Stomach (tissue), 9 donors: Measurements from ENCODE around the gene ACKR3. TPM values are rescaled to one million over a fixed set of nuclear protein-coding genes. Genes with fewer than 3 reads are reported as not detected.
A peak's percentile ranks its signal among the peaks of the same experiment; 100 is the strongest.

Source experiments
- DNase-seq, 2 donors: peaks; one replicate each; pipeline versions ENCODE4 v3.0.0 to v3.0.0-alpha.2; 2013 to 2019
- H3K27ac ChIP-seq, 5 donors: fragments of 200-600 bp in 4 of 5; sonication (generic) in 4 of 5; one replicate each; pipeline ENCODE4 v1.5.1; 2013 to 2019; ENCODE audit warnings: mild to moderate bottlenecking in 1 of 5, moderate library complexity in 1 of 5
- H3K27me3 ChIP-seq, 3 donors: fragments of 200-600 bp; sonication (generic); one replicate each; pipeline ENCODE4 v1.5.1; 2017 to 2019; ENCODE audit warnings: mixed run types in 1 of 3
- H3K36me3 ChIP-seq, 4 donors: fragments of 200-600 bp; sonication (generic); 1 replicate in 3 of 4; 2 replicates in 1 of 4; pipeline ENCODE4 v1.5.1; 2016 to 2019
- H3K4me1 ChIP-seq, 4 donors: fragments of 200-600 bp; sonication (generic); one replicate each; pipeline ENCODE4 v1.5.1; 2016 to 2019
- H3K4me3 ChIP-seq, 4 donors: fragments of 200-600 bp; sonication (generic) in 3 of 4; one replicate each; pipeline ENCODE4 v1.5.1; 2016 to 2019; ENCODE audit warnings: mild to moderate bottlenecking in 1 of 4
- H3K9me3 ChIP-seq, 4 donors: fragments of 200-600 bp; sonication (generic); one replicate each; pipeline ENCODE4 v1.5.1; 2016 to 2019
- CTCF ChIP-seq, 7 experiments: fragments of 450-650 bp in 4 of 7; fragments of 200-600 bp in 3 of 7; sonication (generic) in 3 of 7; IDR thresholded peaks; one replicate each; pipeline ENCODE4 v1.5.1; 2016 to 2019; ENCODE audit warnings: antibody characterized with exemption in 7 of 7, control low read depth in 2 of 7, mild to moderate bottlenecking in 1 of 7
- EP300 ChIP-seq: sonication (generic); formaldehyde crosslinking; IDR thresholded peaks from one replicate; pipeline ENCODE4 v1.6.1; 2017; ENCODE audit warnings: antibody characterized with exemption
- POLR2A ChIP-seq, 4 donors: fragments of 450-650 bp; IDR thresholded peaks; one replicate each; pipeline ENCODE4 v1.6.1; 2016; ENCODE audit warnings: antibody characterized with exemption in 4 of 4, control low read depth in 2 of 4, mild to moderate bottlenecking in 1 of 4, moderate library complexity in 1 of 4
- POLR2AphosphoS5 ChIP-seq, 3 donors: sonication (generic); formaldehyde crosslinking; IDR thresholded peaks; one replicate each; pipeline ENCODE4 v1.6.1; 2016; ENCODE audit warnings: antibody characterized with exemption in 3 of 3
- WGBS, 5 donors: extraction: QIAGEN DNeasy Blood & Tissue Kit in 3 of 5; methylation state at CpG; one replicate each; pipeline versions ENCODE4 v1.1.5 to v1.1.7; 2013 to 2018; 5-methylcytosine and 5-hydroxymethylcytosine counted together
- intact Hi-C: fragments of 100-400 bp; cut with DNase I; formaldehyde crosslinking; loops from one replicate; pipeline ENCODE4 v1.15.1; 2023; ENCODE audit warnings: low total_unique reads
- polyA plus RNA-seq, 3 donors: library from polyadenylated mRNA; stranded (reverse); fragments of 200-250 nt; gene quantifications; one replicate each; pipeline ENCODE4 v1.2.3, GENCODE V29; 2013
- total RNA-seq, 5 donors: library from RNA; depleted of rRNA; stranded (reverse); fragments of >200 nt; gene quantifications; one replicate each; pipeline versions ENCODE4 v1.1.0 to v1.2.3, GENCODE V29; 2014 to 2016
- donor health status: healthy with polysubstance abuse.
- donor health status: Bipolar disorder and iron deficiency.
- donor health status: healthy.

Gene ACKR3
- total and polyA plus RNA-seq, 8 donors, result 5.0 to 35.0 (median 10.4) TPM

GRCh38 chr2:236568922-236569572, 578 bp upstream of the ACKR3 start:
- Histone ChIP-seq H3K36me3 (no peaks in the 10 kb centered on the region), H3K4me1 (peaks cover 18 to 80% (median 57%) of the 10 kb centered on the region in 4 donors), H3K27me3 (peaks cover 0 to 10% (median 0%) of the 10 kb centered on the region in 3 donors), H3K9me3 (no peaks in the 10 kb centered on the region), H3K27ac (peak overlapping the region; percentile 77 to 93 (median 86)), H3K4me3 (peak overlapping the region; percentile 41 to 56 (median 46))
- intact Hi-C loops, result no loop called here
- no peak for DNase-seq
- no peak for TF ChIP-seq CTCF (IDR thresholded peaks at IDR 0.05)
- no peak for TF ChIP-seq EP300
- no peak for TF ChIP-seq POLR2A (IDR thresholded peaks at IDR 0.05)
- TF ChIP-seq POLR2AphosphoS5 (IDR thresholded peaks at IDR 0.05), result no peak
- 15 to 19% (median 16%) methylated on average over 10 of the region's 10 CpGs for WGBS, 5 donors

GRCh38 chr2:236570081-236570868, 650 bp downstream of the ACKR3 start:
- H3K9me3 ChIP-seq, result no peaks in the 10 kb centered on the region
- TF ChIP-seq POLR2A (IDR thresholded peaks at IDR 0.05) (no peak), POLR2AphosphoS5 (IDR thresholded peaks at IDR 0.05) (no peak), EP300 (no peak)
- DNase-seq, result no peak
- H3K27me3 ChIP-seq, result peaks cover 0 to 10% (median 0%) of the 10 kb centered on the region in 3 donors
- intact Hi-C loops, result loop anchor here (10.0 kb wide), 1 partner anchor 225 kb away; no protein-coding TSS in a partner anchor
- 25 to 47% (median 39%) methylated on average over 6 of the region's 6 CpGs for WGBS, 5 donors
- H3K27ac ChIP-seq, result peak overlapping the region; percentile 31 to 93 (median 86)
- H3K36me3 ChIP-seq, result no peaks in the 10 kb centered on the region
- H3K4me3 ChIP-seq, result peak overlapping the region; percentile 41 to 56 (median 46)
- H3K4me1 ChIP-seq, result peaks cover 26 to 91% (median 66%) of the 10 kb centered on the region in 4 donors

- peak overlapping the region in 4 of 5 donors; percentile 79 to 93 (median 88) for H3K27ac ChIP-seq
- peaks cover 26 to 97% (median 71%) of the 10 kb centered on the region in 4 donors for H3K4me1 ChIP-seq
- TF ChIP-seq POLR2AphosphoS5 (IDR thresholded peaks at IDR 0.05) (no peak), CTCF (IDR thresholded peaks at IDR 0.05) (no peak), POLR2A (IDR thresholded peaks at IDR 0.05) (no peak), EP300 (no peak)
These were observed 1.5 kb downstream of the ACKR3 start for GRCh38 chr2:236571145-236571544.

GRCh38 chr2:236572482-236572881, 2.9 kb downstream of the ACKR3 start:
- intact Hi-C loops, result loop anchor here (10.0 kb wide), 1 partner anchor 228 kb away; no protein-coding TSS in a partner anchor
- 64 to 83% (median 73%) methylated on average over 9 of the region's 9 CpGs for WGBS, 5 donors
- H3K9me3 ChIP-seq, result no peaks in the 10 kb centered on the region
- H3K4me3 ChIP-seq, result peak overlapping the region in 3 of 4 donors; percentile 41 to 56 (median 50)
- H3K36me3 ChIP-seq, result no peaks in the 10 kb centered on the region
- DNase-seq, result peak in 1 of 2 donors; percentile 44
- TF ChIP-seq CTCF (IDR thresholded peaks at IDR 0.05), result no peak
- TF ChIP-seq EP300, result no peak
- no peak for TF ChIP-seq POLR2A (IDR thresholded peaks at IDR 0.05)
- TF ChIP-seq POLR2AphosphoS5 (IDR thresholded peaks at IDR 0.05), result no peak
- H3K27ac ChIP-seq, result peak overlapping the region in 4 of 5 donors; percentile 2 to 93 (median 62)
- peaks cover 0 to 5% (median 0%) of the 10 kb centered on the region in 3 donors for H3K27me3 ChIP-seq
- peaks cover 23 to 97% (median 74%) of the 10 kb centered on the region in 4 donors for H3K4me1 ChIP-seq

More at GRCh38 chr2:236571145-236571544, 1.5 kb downstream of the ACKR3 start:
- H3K36me3 ChIP-seq, result no peaks in the 10 kb centered on the region
- intact Hi-C loops, result loop anchor here (10.0 kb wide), 1 partner anchor 226 kb away; no protein-coding TSS in a partner anchor
- H3K9me3 ChIP-seq, result no peaks in the 10 kb centered on the region
- no peak for DNase-seq
- WGBS, 5 donors, result 64 to 86% (median 71%) methylated on average over 6 of the region's 6 CpGs
- H3K4me3 ChIP-seq, result peak overlapping the region; percentile 41 to 56 (median 46)
- peaks cover 0 to 10% (median 0%) of the 10 kb centered on the region in 3 donors for H3K27me3 ChIP-seq
